Esophagus squamous epithelium (tissue), 5 donors: ENCODE measurements around the gene TMEM39B. TPM values are rescaled to one million over a fixed set of nuclear protein-coding genes. Genes with fewer than 3 reads are reported as not detected.

Experiments used
- DNase-seq: peaks from one replicate; lab custom pipeline; 2025; lab: John Stamatoyannopoulos, UW
- H3K27ac ChIP-seq, 4 donors: fragments of 200-600 bp; sonication (generic); one replicate each; pipeline ENCODE4 v1.5.1; 2016 to 2019; ENCODE audit warnings: mild to moderate bottlenecking in 1 of 4
- H3K27me3 ChIP-seq, 4 donors: fragments of 200-600 bp; sonication (generic); 1 replicate in 3 of 4; 2 replicates in 1 of 4; pipeline versions ENCODE4 v1.5.1 to v1.6.0; 2017 to 2021; ENCODE audit warnings: antibody characterized with exemption in 1 of 4
- H3K36me3 ChIP-seq, 3 donors: fragments of 200-600 bp; sonication (generic); one replicate each; pipeline ENCODE4 v1.5.1; 2016 to 2019
- H3K4me1 ChIP-seq, 3 donors: fragments of 200-600 bp; sonication (generic); one replicate each; pipeline ENCODE4 v1.5.1; 2017 to 2019
- H3K4me3 ChIP-seq, 4 donors: fragments of 200-600 bp; sonication (generic); 1 replicate in 3 of 4; 2 replicates in 1 of 4; pipeline ENCODE4 v1.5.1; 2016 to 2019; ENCODE audit warnings: mild to moderate bottlenecking in 2 of 4, moderate library complexity in 1 of 4
- H3K9me3 ChIP-seq, 3 donors: fragments of 200-600 bp; sonication (generic); one replicate each; pipeline ENCODE4 v1.5.1; 2016 to 2019
- CTCF ChIP-seq, 6 experiments: fragments of 450-650 bp in 4 of 6; fragments of 200-600 bp in 2 of 6; sonication (generic) in 2 of 6; IDR thresholded peaks; one replicate each; pipeline ENCODE4 v1.5.1; 2016 to 2019; ENCODE audit warnings: antibody characterized with exemption in 6 of 6, mild to moderate bottlenecking in 4 of 6, moderate library complexity in 4 of 6
- POLR2A ChIP-seq, 4 donors: fragments of 450-650 bp; IDR thresholded peaks; one replicate each; pipeline ENCODE4 v1.6.1; 2017; ENCODE audit warnings: antibody characterized with exemption in 4 of 4, mild to moderate bottlenecking in 4 of 4, moderate library complexity in 3 of 4
- WGBS, 2 donors: methylation state at CpG; one replicate each; pipeline ENCODE4 v1.1.5; 2018; 5-methylcytosine and 5-hydroxymethylcytosine counted together
- intact Hi-C: fragments of 100-400 bp; cut with DNase I; formaldehyde crosslinking; loops from one replicate; pipeline ENCODE4 v1.15.0; 2022
- total RNA-seq, 4 donors: library from RNA; depleted of rRNA; stranded (reverse); fragments of >200 nt; gene quantifications; one replicate each; pipeline ENCODE4 v1.1.0, GENCODE V29; 2016
- donor health status: DM: yes; HTN: yes; CAD: no.

Gene TMEM39B
- total RNA-seq, 4 donors from 2014 or later, result 3.6 to 5.6 (median 4.9) TPM

GRCh38 chr1:32094746-32095521 is 22.2 kb downstream of the TMEM39B start:
- H3K27me3 ChIP-seq, result no peaks in the 10 kb centered on the region
- no peaks in the 10 kb centered on the region for H3K4me1 ChIP-seq
- H3K36me3 ChIP-seq, result peaks cover 23 to 100% (median 26%) of the 10 kb centered on the region in 3 donors
- WGBS, 2 donors, result 76 to 89% methylated on average over 11 of the region's 11 CpGs
- intact Hi-C loops, result no loop called here
- no peaks in the 10 kb centered on the region for H3K9me3 ChIP-seq
- TF ChIP-seq POLR2A (IDR thresholded peaks at IDR 0.05) (no peak), CTCF (IDR thresholded peaks at IDR 0.05) (no peak)
- no peak overlapping the region for H3K27ac ChIP-seq
- no peak overlapping the region for H3K4me3 ChIP-seq
- DNase-seq, result no peak

- H3K9me3 ChIP-seq, result no peaks in the 10 kb centered on the region
- H3K4me1 ChIP-seq, result no peaks in the 10 kb centered on the region
- intact Hi-C loops, result no loop called here
- no peak overlapping the region for H3K4me3 ChIP-seq
- no peak overlapping the region for H3K27ac ChIP-seq
- H3K27me3 ChIP-seq, result no peaks in the 10 kb centered on the region
- DNase-seq, result no peak
- WGBS, 2 donors, result 91 to 96% methylated on average over 4 of the region's 4 CpGs
- peaks cover 22 to 86% (median 23%) of the 10 kb centered on the region in 3 donors for H3K36me3 ChIP-seq
- TF ChIP-seq POLR2A (IDR thresholded peaks at IDR 0.05) (no peak), CTCF (IDR thresholded peaks at IDR 0.05) (no peak)
These were observed 26.7 kb downstream of the TMEM39B start for GRCh38 chr1:32099426-32099825.

GRCh38 chr1:32100359-32100758 is 27.6 kb downstream of the TMEM39B start:
- DNase-seq, result no peak
- no peaks in the 10 kb centered on the region for H3K27me3 ChIP-seq
- H3K27ac ChIP-seq, result no peak overlapping the region
- TF ChIP-seq CTCF (IDR thresholded peaks at IDR 0.05) (no peak), POLR2A (IDR thresholded peaks at IDR 0.05) (no peak)
- no peak overlapping the region for H3K4me3 ChIP-seq
- intact Hi-C loops, result no loop called here
- H3K36me3 ChIP-seq, result peaks cover 15 to 76% (median 20%) of the 10 kb centered on the region in 3 donors
- H3K4me1 ChIP-seq, result no peaks in the 10 kb centered on the region
- WGBS, 2 donors, result 77 to 84% methylated on average over 8 to 10 of the region's 10 CpGs
- H3K9me3 ChIP-seq, result no peaks in the 10 kb centered on the region

DNA sequence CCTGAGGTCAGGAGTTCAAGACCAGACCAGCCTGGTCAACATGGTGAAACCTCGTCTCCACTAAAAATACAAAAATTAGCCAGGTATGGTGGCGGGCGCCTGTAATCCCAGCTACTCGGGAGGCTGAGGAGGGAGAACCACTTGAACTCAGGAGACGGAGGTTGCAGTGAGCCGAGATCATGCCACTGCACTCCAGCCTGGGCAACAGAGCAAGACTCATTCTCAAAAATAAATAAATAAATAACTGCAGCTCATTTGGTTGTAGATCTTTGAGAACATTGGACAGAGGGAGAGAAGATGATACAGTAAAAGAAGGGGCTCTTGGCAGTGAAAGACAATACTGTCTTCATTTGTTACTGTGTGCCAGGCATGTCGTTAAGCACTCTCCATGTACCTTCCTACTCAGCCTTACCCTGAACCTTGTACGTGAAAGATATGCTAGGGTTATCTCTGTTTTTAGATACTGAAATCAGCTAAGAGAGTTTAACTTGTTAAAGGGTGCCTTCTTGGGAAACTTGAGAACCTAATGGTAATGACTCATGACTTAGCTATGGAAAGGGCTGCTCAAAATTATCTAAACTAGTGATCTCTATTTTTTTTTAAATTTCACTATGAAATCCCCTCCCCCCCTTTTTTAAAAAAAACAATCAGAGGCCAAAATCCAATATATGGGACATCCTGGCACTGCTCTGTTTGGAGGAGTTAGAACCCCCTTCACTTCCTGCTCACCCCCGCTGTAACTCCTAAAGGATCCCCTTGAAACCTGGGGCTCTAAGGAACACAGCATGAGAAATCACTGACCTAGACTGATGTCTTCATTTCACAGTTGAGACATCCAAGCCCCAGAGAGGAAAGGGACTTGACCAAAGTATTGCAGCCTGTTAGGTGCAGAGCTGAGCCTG is 28.3 kb downstream of the TMEM39B start:
- Histone ChIP-seq H3K27ac (no peak overlapping the region), H3K4me1 (no peaks in the 10 kb centered on the region), H3K4me3 (no peak overlapping the region), H3K9me3 (no peaks in the 10 kb centered on the region), H3K27me3 (no peaks in the 10 kb centered on the region), H3K36me3 (peaks cover 8 to 69% (median 16%) of the 10 kb centered on the region in 3 donors)
- TF ChIP-seq CTCF (IDR thresholded peaks at IDR 0.05), result no peak
- no peak for TF ChIP-seq POLR2A (IDR thresholded peaks at IDR 0.05)
- WGBS, 2 donors, result 86 to 92% methylated on average over 8 to 9 of the region's 9 CpGs
- intact Hi-C loops, result no loop called here
- DNase-seq, result no peak

- no peak for DNase-seq
- Histone ChIP-seq H3K4me3 (no peak overlapping the region), H3K27me3 (no peaks in the 10 kb centered on the region), H3K9me3 (no peaks in the 10 kb centered on the region), H3K27ac (no peak overlapping the region), H3K4me1 (peaks cover 0 to 14% (median 5%) of the 10 kb centered on the region in 3 donors), H3K36me3 (peaks cover 7 to 39% (median 12%) of the 10 kb centered on the region in 3 donors)
- 68 to 72% methylated on average over 4 of the region's 4 CpGs for WGBS, 2 donors
- intact Hi-C loops, result no loop called here
- TF ChIP-seq POLR2A (IDR thresholded peaks at IDR 0.05) (no peak), CTCF (IDR thresholded peaks at IDR 0.05) (no peak)
These were observed 31.4 kb downstream of the TMEM39B start for GRCh38 chr1:32104127-32104526.
